PC-3 (cell line): ENCODE data around the gene GTPBP1. TPM values are rescaled to one million over a fixed set of nuclear protein-coding genes. Genes with fewer than 3 reads are reported as not detected.

ENCODE experiments used
- ATAC-seq: fragments of 200-7000 bp; cut with Tn5 transposase; 2 replicates; pipeline ENCODE4 v1.9.1; 2020; ENCODE audit warnings: mild to moderate bottlenecking, moderate library complexity
- BruUV-seq: library from RNA; stranded (reverse); fragments of 400-500 nt; replicated peaks from 2 replicates; lab custom pipeline; 2021; lab: Mats Ljungman, UMichigan
- CTCF ChIA-PET: fragments of 300-600 bp; sonication (Branson Sonifier 250); formaldehyde crosslinking; loops from one replicate; lab custom pipeline; 2022; ENCODE audit warnings: antibody characterized with exemption; lab: Charles Lee
- POLR2A ChIA-PET: fragments of 300-600 bp; sonication (Branson Sonifier 250); formaldehyde crosslinking; loops from one replicate; lab custom pipeline; 2022; ENCODE audit warnings: antibody characterized with exemption; ENCODE audit not compliant: unreplicated experiment; lab: Charles Lee
- DNase-seq: peaks from one replicate; pipeline ENCODE4 v3.0.0-alpha.2; 2015
- H2AFZ ChIP-seq: fragments of 300-600 bp; sonication (generic); 2 replicates; pipeline ENCODE4 v1.6.0; 2016; ENCODE audit warnings: antibody characterized with exemption, low read length
- H3F3A ChIP-seq: fragments of 300-600 bp; sonication (generic); one replicate; pipeline ENCODE4 v1.6.0; 2017; ENCODE audit warnings: antibody characterized with exemption, low read length, control low read depth, mild to moderate bottlenecking; ENCODE audit not compliant: unreplicated experiment
- H3K27ac ChIP-seq: fragments of 300-600 bp; sonication (generic); 2 replicates; pipeline ENCODE4 v1.5.1; 2016; ENCODE audit warnings: mild to moderate bottlenecking, low read length
- H3K27me3 ChIP-seq: fragments of 300-600 bp; sonication (generic); 2 replicates; pipeline ENCODE4 v1.6.1; 2016; ENCODE audit warnings: low read length, mixed read lengths
- H3K36me3 ChIP-seq: fragments of 300-600 bp; sonication (generic); 2 replicates; pipeline ENCODE4 v1.6.1; 2016; ENCODE audit warnings: low read depth, mixed run types, low read length, mixed read lengths
- H3K4me1 ChIP-seq: fragments of 300-600 bp; sonication (generic); 2 replicates; pipeline ENCODE4 v1.5.1; 2016; ENCODE audit warnings: low read length; ENCODE audit not compliant: insufficient read depth
- H3K4me2 ChIP-seq: fragments of 300-600 bp; sonication (generic); 2 replicates; pipeline ENCODE4 v1.6.0; 2016; ENCODE audit warnings: low read length
- H3K4me3 ChIP-seq: fragments of 300-600 bp; sonication (generic); 2 replicates; pipeline ENCODE4 v1.5.1; 2016; ENCODE audit warnings: mild to moderate bottlenecking, low read length, mixed read lengths
- H3K79me2 ChIP-seq: fragments of 300-600 bp; sonication (generic); 2 replicates; pipeline ENCODE4 v1.6.1; 2017; ENCODE audit warnings: low read length, mixed read lengths
- H3K9ac ChIP-seq: fragments of 300-600 bp; sonication (generic); 2 replicates; pipeline ENCODE4 v1.6.0; 2016; ENCODE audit warnings: mild to moderate bottlenecking, low read length
- H3K9me2 ChIP-seq: fragments of 300-600 bp; sonication (generic); replicated peaks from 2 replicates; pipeline ENCODE4 v1.6.1; 2016; ENCODE audit warnings: mixed run types, low read length, mixed read lengths
- H3K9me3 ChIP-seq: fragments of 300-600 bp; sonication (generic); 2 replicates; pipeline ENCODE4 v1.6.1; 2016; ENCODE audit warnings: low read length, mixed read lengths
- H4K20me1 ChIP-seq: fragments of 300-600 bp; sonication (generic); 2 replicates; pipeline ENCODE4 v1.6.1; 2016; ENCODE audit warnings: low read length, mixed read lengths
- EZH2 ChIP-seq: fragments of 300-600 bp; sonication (generic); IDR thresholded peaks from one replicate; pipeline ENCODE4 v1.6.1; 2017; ENCODE audit warnings: antibody characterized with exemption, mild to moderate bottlenecking, low read length; ENCODE audit not compliant: unreplicated experiment
- EZH2phosphoT487 ChIP-seq: fragments of 300-600 bp; sonication (generic); IDR thresholded peaks from 2 replicates; pipeline ENCODE4 v1.6.1; 2018; ENCODE audit warnings: mild to moderate bottlenecking, antibody characterized with exemption, low read length, borderline replicate concordance
- intact Hi-C: fragments of 100-400 bp; cut with micrococcal nuclease; formaldehyde crosslinking; loops from 2 replicates; pipeline ENCODE4 v1.9.0; 2023
- total RNA-seq: library from RNA; depleted of rRNA; stranded (reverse); fragments of >200 nt; gene quantifications from 2 replicates; pipeline ENCODE4 v1.2.3, GENCODE V29; 2014
- TF ChIP-seq, protein P1 (sequence below): fragments of 300-600 bp; sonication (generic); conservative IDR thresholded peaks from 2 replicates; pipeline ENCODE4 v1.5.1; 2017; ENCODE audit warnings: antibody characterized with exemption, low read depth, mild to moderate bottlenecking, low read length

The GTPBP1 gene
- total RNA-seq, 1 experiment from 2014 or later = 28.2 TPM

DNA sequence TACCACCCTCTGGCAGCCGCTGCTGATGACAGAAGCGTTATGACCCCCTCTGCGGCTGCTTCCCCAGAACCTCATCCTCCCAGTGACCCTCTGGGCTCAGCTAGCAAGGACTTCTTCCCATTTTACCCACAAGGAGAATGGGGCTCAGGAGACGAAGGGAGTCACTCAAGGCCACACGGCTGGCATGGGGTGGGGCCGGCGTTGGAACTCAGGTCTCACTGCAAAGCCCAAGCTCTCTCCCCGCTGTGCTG, 66.8 kb downstream of the GTPBP1 start:
- no peaks in the 10 kb centered on the region for H3K4me1 ChIP-seq
- intact Hi-C loops = no loop called here
- no peak overlapping the region for H2AFZ ChIP-seq
- H3K27me3 ChIP-seq = no peaks in the 10 kb centered on the region
- H3F3A ChIP-seq = no peaks in the 10 kb centered on the region
- TF ChIP-seq, protein P1, sequence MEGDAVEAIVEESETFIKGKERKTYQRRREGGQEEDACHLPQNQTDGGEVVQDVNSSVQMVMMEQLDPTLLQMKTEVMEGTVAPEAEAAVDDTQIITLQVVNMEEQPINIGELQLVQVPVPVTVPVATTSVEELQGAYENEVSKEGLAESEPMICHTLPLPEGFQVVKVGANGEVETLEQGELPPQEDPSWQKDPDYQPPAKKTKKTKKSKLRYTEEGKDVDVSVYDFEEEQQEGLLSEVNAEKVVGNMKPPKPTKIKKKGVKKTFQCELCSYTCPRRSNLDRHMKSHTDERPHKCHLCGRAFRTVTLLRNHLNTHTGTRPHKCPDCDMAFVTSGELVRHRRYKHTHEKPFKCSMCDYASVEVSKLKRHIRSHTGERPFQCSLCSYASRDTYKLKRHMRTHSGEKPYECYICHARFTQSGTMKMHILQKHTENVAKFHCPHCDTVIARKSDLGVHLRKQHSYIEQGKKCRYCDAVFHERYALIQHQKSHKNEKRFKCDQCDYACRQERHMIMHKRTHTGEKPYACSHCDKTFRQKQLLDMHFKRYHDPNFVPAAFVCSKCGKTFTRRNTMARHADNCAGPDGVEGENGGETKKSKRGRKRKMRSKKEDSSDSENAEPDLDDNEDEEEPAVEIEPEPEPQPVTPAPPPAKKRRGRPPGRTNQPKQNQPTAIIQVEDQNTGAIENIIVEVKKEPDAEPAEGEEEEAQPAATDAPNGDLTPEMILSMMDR = no peak
- no peak for TF ChIP-seq EZH2phosphoT487
- no peak for TF ChIP-seq EZH2
- no peaks in the 10 kb centered on the region for H3K79me2 ChIP-seq
- H3K9ac ChIP-seq = no peak overlapping the region
- no peaks in the 10 kb centered on the region for H3K9me2 ChIP-seq
- H3K4me2 ChIP-seq = no peak overlapping the region
- ChIA-PET POLR2A (no interaction called here), CTCF (no interaction called here)
- DNase-seq = no peak
- no peak overlapping the region for H3K27ac ChIP-seq
- no peak for ATAC-seq
- H3K9me3 ChIP-seq = no peaks in the 10 kb centered on the region
- H4K20me1 ChIP-seq = no peaks in the 10 kb centered on the region
- no peaks in the 10 kb centered on the region for H3K36me3 ChIP-seq
- no TSS peak for BruUV-seq
- H3K4me3 ChIP-seq = no peak overlapping the region

DNA sequence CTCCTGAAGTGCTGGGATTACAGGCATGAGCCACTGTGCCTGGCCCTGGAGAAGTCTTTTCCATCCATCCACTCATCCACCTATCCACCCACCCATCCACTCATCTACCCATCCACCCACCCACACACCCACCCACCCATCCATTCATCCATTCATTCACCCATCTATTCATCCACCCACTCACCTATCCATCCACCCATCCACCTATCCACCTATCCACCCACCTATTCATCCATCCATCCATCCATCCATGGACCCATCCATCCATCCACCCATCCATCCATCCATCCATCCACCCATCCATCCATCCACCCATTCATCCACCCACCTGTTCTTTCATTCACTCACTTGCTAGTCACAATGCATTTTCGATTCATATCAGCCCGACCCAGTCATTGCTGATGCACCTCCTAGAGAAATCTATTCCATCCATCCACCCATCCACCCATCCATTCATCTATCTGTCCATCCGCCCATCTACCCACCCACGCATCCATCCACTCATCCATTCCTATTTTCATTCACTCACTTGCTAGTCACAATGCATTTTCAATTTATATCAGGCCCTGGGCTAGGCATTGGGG, 67.7 kb downstream of the GTPBP1 start:
- intact Hi-C loops = no loop called here
- H3K4me2 ChIP-seq = no peak overlapping the region
- H3F3A ChIP-seq = no peaks in the 10 kb centered on the region
- CTCF ChIA-PET = no interaction called here
- H3K9me2 ChIP-seq = no peaks in the 10 kb centered on the region
- no peaks in the 10 kb centered on the region for H4K20me1 ChIP-seq
- H3K27me3 ChIP-seq = no peaks in the 10 kb centered on the region
- no TSS peak for BruUV-seq
- DNase-seq (no peak), ATAC-seq (no peak)
- no peaks in the 10 kb centered on the region for H3K9me3 ChIP-seq
- H3K36me3 ChIP-seq = no peaks in the 10 kb centered on the region
- no peak overlapping the region for H3K9ac ChIP-seq
- no peak overlapping the region for H3K27ac ChIP-seq
- H3K79me2 ChIP-seq = no peaks in the 10 kb centered on the region
- no peak overlapping the region for H2AFZ ChIP-seq
- H3K4me3 ChIP-seq = no peak overlapping the region
- POLR2A ChIA-PET = no interaction called here
- H3K4me1 ChIP-seq = no peaks in the 10 kb centered on the region
- TF ChIP-seq EZH2 (no peak), EZH2phosphoT487 (no peak)
- TF ChIP-seq, protein P1 = no peak

DNA sequence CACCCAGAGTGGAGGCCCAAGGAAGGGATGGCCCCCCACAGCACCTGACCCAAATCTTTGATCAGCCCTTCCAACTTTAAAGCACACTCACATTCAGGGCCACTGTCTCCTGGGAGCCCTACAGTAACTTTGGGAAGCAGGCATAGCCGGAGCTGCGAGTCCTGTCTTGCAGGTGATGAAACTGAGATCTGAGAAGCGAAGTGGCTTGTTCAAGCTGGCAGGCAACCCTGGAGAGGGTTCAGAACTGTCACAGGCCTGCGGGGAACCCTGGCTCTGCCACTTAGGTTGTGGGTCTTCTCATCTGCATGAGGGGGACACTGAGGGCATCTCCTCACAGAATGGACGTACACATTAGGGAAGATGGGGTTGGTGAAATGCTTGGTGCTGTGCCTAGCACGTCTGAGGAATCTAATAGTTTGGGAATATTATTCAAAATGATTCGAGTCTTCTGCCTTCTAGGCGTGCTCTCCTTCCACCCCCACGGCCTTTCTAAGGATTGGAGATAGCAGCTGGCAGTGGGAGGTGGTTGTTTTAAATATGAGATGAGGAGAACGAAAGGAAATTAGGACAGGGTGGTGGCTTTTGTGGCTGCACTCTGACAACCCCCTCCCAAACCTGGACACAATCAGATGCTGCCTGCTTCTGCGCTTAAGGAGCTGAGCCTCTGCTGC, 68.9 kb downstream of the GTPBP1 start:
- H3K9me2 ChIP-seq = no peaks in the 10 kb centered on the region
- no peak overlapping the region for H2AFZ ChIP-seq
- DNase-seq (no peak), ATAC-seq (no peak)
- H3K27ac ChIP-seq = no peak overlapping the region
- no peaks in the 10 kb centered on the region for H3K9me3 ChIP-seq
- H3K4me2 ChIP-seq = no peak overlapping the region
- no peaks in the 10 kb centered on the region for H3K36me3 ChIP-seq
- H3F3A ChIP-seq = no peaks in the 10 kb centered on the region
- BruUV-seq = no TSS peak
- no peak overlapping the region for H3K9ac ChIP-seq
- no peak overlapping the region for H3K4me3 ChIP-seq
- no peaks in the 10 kb centered on the region for H3K27me3 ChIP-seq
- ChIA-PET CTCF (no interaction called here), POLR2A (no interaction called here)
- H4K20me1 ChIP-seq = no peaks in the 10 kb centered on the region
- intact Hi-C loops = no loop called here
- H3K79me2 ChIP-seq = no peaks in the 10 kb centered on the region
- TF ChIP-seq, protein P1 = no peak
- TF ChIP-seq EZH2 = no peak
- TF ChIP-seq EZH2phosphoT487 = no peak
- no peaks in the 10 kb centered on the region for H3K4me1 ChIP-seq
